Activated naive CD4-positive, alpha-beta T cell treated with anti-CD3 and anti-CD28 coated beads, Interleukin-2, amount 50 U/mL, for 16 hours (primary cell): ENCODE data around the gene ENOX2.
"Not testable (repeated sequence)": the region's sequence is repeated elsewhere in the genome, so short reads cannot be mapped to it uniquely, and the experiment has no call there.

Experiments used
- DNase-seq: peaks from one replicate; pipeline ENCODE4 v3.0.0-alpha.2; 2020

The ENOX2 gene

GRCh38 chrX:130746077-130746476 lies 156.9 kb downstream of the ENOX2 start:
- no peak for DNase-seq

DNA sequence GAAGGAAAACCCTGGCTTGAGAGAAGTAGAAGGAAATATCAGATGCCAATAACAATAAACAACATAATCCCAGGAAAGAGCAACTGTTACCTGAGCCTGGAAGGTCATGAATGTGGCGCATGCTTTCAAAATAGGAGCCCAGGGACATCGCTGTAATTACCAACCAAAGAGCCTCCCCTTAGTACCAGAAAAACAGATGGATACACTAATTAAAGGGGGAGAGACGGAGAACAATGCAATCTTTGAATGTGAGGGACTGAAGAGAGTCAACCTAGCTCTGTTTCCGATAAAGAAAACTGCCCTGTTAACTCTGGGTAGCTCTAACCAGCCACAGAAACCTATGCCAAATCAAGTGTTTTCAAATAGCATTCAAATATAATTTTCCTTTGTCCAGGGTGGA lies 161.4 kb downstream of the ENOX2 start:
- no peak for DNase-seq

DNA sequence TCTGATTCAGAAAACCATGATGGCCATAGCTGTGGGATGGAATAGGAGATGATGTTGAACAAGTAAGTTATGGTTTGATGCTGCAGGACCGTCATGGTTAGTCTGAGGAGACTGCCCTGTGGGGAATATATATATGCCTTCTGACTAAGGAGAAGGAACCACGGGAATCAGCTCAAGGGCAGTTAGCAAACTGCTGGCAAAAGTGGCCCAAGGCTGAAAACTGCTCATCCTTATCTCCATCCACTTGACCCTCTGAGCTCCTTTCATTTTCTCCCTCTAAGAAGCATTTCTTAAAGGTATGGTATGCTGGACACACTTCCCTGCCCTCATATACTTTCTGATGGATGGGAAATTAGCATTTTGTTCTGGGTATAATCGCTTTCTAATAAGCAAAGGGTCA lies 161.9 kb downstream of the ENOX2 start:
- no peak for DNase-seq

- no peak for DNase-seq
Observed at GRCh38 chrX:130738638-130739195, 164.3 kb downstream of the ENOX2 start.

DNA sequence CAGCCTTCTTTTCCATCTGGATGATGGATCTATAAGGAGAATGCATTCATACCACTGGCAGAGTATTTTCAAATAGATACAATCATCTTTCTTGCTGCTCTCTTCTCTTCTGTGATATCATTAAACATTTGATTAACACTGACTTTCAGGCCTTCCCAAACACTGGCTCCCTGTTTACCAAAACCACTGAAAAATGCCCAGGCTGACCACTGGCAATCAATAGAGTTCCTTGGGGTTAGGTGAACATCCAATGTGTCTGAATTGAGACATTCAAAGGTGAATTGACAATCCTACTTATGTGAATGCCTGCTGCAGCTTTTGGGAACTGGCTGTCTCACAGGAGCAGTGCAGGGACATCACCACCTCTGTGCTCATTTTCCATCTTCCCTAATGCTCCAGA lies 168.3 kb downstream of the ENOX2 start:
- DNase-seq: no peak

DNA sequence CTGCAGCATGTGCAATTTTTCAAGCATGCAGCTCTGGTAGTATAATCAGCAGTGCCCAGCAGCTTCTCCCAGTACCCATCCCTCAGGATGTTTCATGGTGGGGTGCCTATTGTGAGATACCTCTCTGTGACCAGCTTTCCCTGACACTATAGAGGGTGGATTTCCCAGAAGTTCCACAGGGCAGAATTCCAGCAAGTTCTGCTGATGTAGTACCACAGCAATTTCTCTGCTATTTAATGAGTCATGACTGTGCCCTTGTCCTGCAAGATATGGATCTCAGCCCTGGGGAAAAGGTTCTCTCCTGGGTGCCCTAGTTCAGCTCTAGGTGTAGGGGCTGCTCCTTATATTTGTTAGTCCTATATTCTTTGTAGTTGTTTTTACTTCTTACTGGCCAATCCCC lies 174.8 kb downstream of the ENOX2 start:
- DNase-seq: no peak

GRCh38 chrX:130726661-130727060 lies 176.3 kb downstream of the ENOX2 start:
- no peak for DNase-seq

DNA sequence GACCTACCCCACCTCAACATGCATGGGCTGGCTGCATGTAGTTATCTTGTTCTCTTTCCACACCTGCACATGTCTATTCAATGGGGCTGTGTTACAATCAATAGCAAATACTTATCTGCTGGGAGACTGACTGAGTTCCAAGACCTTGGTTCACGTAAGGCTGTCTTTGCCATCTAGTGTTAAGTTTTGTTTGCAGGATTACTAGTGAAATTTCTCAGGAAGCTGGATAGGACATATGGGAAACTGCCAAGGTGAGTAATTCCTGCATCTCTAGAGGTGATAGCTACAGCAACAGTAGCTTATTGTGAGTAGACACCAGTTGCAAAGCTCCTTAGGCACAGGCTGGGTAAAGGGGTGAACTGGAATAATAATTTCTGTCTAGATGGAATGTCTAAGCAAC lies 177.5 kb downstream of the ENOX2 start:
- DNase-seq: no peak

DNA sequence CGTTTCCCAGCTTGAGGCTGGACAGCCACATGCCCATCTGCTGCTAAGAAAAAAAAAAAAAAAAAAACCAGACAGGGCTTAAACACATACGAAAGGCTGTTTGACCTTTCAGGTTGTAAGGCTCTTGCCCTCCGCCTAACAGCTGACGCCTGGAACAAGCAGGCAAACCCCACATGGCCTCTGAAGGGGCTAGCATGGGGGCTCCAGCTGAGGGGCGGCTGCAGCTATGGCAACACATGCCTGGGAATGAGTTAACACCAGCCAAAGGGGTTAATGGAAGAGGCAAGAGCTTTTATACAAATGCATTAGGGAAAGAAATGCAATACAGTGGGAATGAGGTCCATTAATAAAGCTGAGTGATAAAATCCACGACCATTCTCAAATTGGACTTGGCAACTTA lies 183.6 kb downstream of the ENOX2 start:
- no peak for DNase-seq

- DNase-seq: no peak
Observed at GRCh38 chrX:130718137-130718536, 184.9 kb downstream of the ENOX2 start.

- no peak for DNase-seq
Observed at GRCh38 chrX:130716781-130717413, 186.1 kb downstream of the ENOX2 start.

- DNase-seq: no peak
Observed at GRCh38 chrX:130716346-130716745, 186.7 kb downstream of the ENOX2 start.

- DNase-seq: no peak
Observed at GRCh38 chrX:130715299-130715698, 187.7 kb downstream of the ENOX2 start.

DNA sequence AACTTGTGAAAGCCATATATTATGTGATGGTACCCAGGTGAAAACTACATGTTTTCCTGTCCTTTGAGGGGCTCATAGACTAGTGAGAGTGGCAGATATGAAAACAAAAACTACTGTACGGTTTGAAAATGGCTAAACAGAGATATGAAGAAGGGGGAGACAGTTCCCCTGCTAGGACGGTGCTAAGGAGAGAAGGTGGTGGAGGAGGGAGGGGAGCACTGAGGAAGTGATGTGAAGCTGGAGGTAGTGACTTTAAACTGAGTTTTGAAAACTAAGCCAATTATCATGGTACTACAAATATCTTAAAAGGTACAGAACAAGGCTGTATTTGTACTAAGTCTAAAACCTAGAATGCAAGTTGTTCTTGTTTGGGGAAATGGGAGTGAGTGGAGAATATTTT lies 188.3 kb downstream of the ENOX2 start:
- no peak for DNase-seq

DNA sequence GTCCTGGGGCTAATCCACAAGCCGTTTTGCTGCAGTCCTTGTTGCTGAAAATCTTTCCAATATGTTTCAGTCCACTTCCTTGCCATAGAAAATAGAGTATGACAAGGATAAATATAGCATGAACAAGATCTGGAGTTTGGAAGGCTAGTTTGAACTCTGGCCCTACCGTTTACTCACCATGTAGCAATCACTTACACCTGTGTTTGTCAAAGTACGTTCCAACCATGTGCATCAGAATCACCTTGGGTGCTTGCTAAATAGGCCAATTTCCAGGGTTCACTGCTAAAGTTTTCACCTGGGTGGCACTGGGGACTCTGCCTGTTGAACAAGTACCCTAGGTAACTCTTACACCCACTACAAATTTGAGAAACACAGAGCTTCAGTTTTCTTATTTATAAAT lies 188.9 kb downstream of the ENOX2 start:
- DNase-seq: no peak

GRCh38 chrX:130709178-130709577 lies 193.8 kb downstream of the ENOX2 start:
- DNase-seq: not testable (repeated sequence)

DNA sequence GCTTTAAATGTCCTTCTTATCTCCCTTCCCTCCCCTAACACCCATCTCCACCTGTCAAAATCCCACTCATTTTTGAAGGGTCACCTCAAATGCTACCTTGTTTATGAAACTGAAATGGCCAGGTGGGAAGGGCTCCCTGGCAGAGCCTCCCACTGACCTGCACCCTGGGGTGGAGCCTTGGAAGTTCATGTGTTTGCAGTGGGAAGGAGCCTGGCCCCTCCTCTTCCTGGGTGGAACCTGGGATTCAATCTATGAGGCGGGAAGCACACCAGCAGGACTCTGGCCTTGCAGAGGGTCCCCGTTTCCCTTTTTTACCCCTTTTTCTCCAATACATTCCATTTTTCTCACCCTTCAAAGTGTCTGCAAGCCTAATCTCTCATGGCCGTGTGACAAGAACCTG lies 197.4 kb downstream of the ENOX2 start:
- no peak for DNase-seq

DNA sequence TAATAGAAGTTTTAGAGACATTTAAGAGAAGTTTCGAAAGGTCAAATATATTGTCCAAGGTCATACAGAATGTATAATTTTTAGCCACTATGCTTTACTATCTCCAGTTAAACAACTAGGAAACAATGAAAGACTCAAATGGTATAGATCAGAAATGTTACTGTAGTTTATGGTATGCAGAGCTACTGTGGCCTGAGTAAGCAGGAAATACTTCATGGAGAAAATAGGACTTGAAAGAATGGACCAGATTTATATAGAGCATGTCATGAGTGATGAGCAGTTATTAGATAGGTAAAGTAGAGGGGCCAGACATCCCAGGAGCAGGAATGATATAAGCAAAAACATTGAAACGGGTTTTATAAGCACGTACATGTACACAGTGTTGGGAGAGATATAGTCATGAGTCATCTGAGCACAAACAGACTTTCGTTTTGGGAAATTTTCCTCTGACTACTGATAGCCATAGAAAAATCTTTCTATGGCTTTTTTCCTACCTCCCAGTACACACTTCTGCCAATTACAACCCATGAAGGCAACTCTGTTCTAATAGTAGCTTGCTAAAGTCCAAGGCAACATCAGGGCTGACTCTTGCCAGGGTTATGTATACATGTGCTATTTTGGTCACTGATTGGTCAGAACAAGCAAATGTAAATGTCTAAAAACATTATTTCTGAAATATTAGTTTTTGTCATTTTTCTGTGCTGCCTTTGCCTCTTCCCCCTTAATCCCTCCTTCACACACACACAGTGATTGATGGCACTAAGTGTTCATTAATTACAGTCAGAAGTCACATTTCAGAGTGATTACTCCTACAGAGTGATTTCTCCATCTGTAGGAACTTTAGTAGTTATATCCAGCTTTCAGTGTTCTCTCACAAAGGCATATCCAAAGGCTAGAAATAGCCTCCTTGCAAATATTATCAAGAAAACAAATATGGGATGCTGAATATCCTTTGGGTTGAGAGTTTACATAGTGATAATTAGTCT lies 198.7 kb downstream of the ENOX2 start:
- no peak for DNase-seq

DNA sequence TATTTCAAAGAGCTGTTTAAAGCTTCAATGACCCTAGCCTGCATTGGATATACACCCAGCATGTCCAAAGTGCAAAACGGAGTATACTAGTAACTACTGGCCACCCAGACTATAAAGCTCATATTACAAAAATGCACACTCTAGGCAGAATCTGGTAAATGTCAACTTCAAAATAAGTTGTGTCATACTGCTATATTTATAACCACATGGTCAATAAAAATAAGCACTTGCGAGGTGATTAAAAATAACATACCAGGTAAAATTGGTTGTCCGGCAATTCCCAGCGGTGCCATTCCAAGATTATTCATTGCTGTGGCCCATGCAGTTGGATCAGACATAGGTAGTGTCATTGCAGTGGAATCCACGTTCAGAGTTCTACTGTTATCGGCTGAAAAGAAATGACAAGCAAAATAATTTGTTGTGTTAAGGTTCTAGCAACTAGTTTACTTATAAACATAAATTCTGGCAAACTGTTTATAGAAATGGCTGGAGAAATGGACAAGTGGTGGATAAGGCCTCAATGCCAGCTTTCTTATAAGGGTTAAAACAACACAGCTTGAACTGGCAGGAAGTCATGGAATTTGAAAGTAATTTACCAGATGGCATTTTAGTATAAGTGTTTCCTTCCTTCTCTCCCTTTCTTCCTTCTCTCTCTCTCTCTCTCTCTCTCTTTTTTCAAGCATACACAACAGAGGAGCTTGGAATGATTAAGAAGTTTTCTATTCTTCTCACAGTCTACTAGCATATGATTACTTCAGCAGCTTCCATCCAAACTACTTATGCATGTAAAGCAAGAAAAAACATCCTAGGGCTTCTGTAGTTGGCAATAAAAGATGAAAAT lies 199.9 kb downstream of the ENOX2 start:
- DNase-seq: no peak

GRCh38 chrX:130700629-130701028 lies 202.4 kb downstream of the ENOX2 start:
- no peak for DNase-seq

DNA sequence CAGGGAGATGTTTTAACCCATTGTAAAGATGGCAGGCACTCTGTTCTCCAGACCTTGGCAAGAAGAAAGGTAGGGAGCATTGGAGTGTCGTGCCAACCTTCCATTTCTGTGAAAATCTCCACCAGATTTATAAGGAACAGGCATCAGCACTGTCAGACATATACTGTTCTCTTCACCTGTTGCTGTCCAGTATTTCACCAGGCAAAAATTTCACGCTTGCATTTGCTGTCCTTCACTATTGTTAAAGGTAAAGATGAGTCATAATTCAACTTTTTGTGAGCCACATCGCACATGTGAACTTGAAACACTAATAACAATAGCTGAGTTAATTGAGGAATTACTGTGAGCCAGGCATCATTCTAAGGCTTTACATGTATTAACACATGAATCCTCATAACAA lies 203.4 kb downstream of the ENOX2 start:
- no peak for DNase-seq

- DNase-seq: no peak
Observed at GRCh38 chrX:130696542-130696941, 206.5 kb downstream of the ENOX2 start.

DNA sequence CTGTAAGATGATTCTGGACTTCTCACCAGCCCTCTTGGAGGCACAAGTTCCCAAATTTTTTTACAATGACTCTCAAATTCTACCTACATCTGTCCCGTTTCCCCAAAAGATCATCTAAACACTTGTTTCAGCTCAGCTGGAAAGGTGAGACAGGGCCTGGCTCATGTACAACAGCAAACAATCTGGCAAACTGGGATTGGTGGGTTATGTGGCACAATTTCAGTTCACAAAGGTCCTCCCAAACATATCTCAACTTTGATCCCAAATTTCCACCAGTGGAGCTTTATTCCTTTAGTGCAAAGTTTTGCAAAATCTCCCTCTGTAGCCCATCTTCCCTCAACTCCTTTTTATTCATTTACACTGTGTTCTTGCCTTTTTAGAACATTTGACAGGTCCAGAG lies 207.1 kb downstream of the ENOX2 start:
- no peak for DNase-seq
